Left ventricle myocardium inferior (tissue), 1 donor: ENCODE measurements around the gene AJM1. TPM values are rescaled to one million over a fixed set of nuclear protein-coding genes. Genes with fewer than 3 reads are reported as not detected.
"Not testable (repeated sequence)": the region's sequence is repeated elsewhere in the genome, so short reads cannot be mapped to it uniquely, and the experiment has no call there.

Experiments
- DNase-seq: peaks from one replicate; pipeline ENCODE4 v3.0.0-alpha.2; 2020
- H3K27ac ChIP-seq: fragments of 200-600 bp; replicated peaks from 2 replicates; pipeline ENCODE4 v1.8.0; 2021
- H3K27me3 ChIP-seq: fragments of 200-600 bp; 2 replicates; pipeline ENCODE4 v1.8.0; 2021; ENCODE audit warnings: low read depth
- H3K36me3 ChIP-seq: fragments of 200-600 bp; 2 replicates; pipeline ENCODE4 v1.8.0; 2021
- H3K4me1 ChIP-seq: fragments of 200-600 bp; 2 replicates; pipeline ENCODE4 v1.8.0; 2021
- H3K4me3 ChIP-seq: fragments of 200-600 bp; 2 replicates; pipeline ENCODE4 v1.8.0; 2021; ENCODE audit warnings: mild to moderate bottlenecking, moderate library complexity
- H3K9me3 ChIP-seq: fragments of 200-600 bp; replicated peaks from 2 replicates; pipeline ENCODE4 v1.8.0; 2021
- intact Hi-C: fragments of 100-400 bp; cut with micrococcal nuclease; formaldehyde crosslinking; loops from one replicate; pipeline ENCODE4 v1.11.0; 2022
- total RNA-seq: library from RNA; stranded (reverse); fragmentation: NEBNext Ultra II Directional; extraction: Animal tissue kit (Norgen Biotek cat#: 25700); gene quantifications from one replicate; pipeline ENCODE4 v1.2.1, GENCODE V29; 2021
- TF ChIP-seq, protein P1 (sequence below): fragments of 200-600 bp; IDR thresholded peaks from 2 replicates; pipeline ENCODE4 v1.8.0; 2021; ENCODE audit warnings: antibody characterized with exemption, mild to moderate bottlenecking, borderline replicate concordance
- donor health status: DM: no; HTN: yes; CAD: no; lungs with severe emphysema.

The AJM1 gene
- total RNA-seq, 1 donor from 2014 or later: 7.7 TPM

DNA sequence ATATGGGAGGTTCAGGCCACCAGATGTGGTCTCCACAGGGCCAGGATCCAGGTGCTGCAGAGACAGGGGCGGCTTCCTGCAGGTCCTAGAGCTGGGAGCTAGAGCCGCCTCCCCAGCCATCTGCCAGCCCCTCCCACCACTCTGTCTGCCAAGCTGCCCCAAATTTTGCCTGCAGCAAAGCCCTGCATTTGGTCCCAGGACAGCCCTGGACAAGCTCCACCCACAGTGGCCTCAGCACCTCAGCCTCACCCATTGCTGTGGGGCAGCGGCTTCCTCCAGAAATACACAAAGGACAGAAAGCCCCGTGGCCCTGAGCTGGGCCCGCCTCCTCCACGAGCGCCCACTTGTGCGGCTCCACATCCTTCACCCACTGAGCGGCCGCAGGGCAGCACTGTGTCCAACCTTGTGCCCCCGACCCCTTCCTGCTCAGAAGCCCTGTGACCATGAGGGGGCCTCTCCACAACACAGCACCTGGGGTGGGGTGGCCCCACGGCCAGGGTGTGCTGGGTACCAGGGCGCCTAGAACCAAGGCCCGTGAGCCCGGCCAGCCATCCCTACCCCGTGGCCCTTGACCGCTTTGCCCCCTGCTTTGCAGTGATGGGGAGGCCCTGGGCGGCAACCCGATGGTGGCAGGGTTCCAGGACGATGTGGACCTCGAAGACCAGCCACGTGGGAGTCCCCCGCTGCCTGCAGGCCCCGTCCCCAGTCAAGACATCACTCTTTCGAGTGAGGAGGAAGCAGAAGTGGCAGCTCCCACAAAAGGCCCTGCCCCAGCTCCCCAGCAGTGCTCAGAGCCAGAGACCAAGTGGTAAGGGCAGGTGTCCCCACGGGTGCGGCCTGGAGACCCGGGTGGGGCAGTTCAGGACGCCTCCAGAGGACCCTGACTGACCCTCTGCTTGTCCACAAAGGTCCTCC is 3.7 kb upstream of the AJM1 start:
- TF ChIP-seq, protein P1, sequence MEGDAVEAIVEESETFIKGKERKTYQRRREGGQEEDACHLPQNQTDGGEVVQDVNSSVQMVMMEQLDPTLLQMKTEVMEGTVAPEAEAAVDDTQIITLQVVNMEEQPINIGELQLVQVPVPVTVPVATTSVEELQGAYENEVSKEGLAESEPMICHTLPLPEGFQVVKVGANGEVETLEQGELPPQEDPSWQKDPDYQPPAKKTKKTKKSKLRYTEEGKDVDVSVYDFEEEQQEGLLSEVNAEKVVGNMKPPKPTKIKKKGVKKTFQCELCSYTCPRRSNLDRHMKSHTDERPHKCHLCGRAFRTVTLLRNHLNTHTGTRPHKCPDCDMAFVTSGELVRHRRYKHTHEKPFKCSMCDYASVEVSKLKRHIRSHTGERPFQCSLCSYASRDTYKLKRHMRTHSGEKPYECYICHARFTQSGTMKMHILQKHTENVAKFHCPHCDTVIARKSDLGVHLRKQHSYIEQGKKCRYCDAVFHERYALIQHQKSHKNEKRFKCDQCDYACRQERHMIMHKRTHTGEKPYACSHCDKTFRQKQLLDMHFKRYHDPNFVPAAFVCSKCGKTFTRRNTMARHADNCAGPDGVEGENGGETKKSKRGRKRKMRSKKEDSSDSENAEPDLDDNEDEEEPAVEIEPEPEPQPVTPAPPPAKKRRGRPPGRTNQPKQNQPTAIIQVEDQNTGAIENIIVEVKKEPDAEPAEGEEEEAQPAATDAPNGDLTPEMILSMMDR: no peak
- H3K9me3 ChIP-seq: no peaks in the 10 kb centered on the region
- H3K4me3 ChIP-seq: no peak overlapping the region
- peaks cover 7% of the 10 kb centered on the region for H3K27me3 ChIP-seq
- no peak overlapping the region for H3K27ac ChIP-seq
- H3K4me1 ChIP-seq: peaks cover 28% of the 10 kb centered on the region
- peaks cover 56% of the 10 kb centered on the region for H3K36me3 ChIP-seq
- intact Hi-C loops: no loop called here
- no peak for DNase-seq

DNA sequence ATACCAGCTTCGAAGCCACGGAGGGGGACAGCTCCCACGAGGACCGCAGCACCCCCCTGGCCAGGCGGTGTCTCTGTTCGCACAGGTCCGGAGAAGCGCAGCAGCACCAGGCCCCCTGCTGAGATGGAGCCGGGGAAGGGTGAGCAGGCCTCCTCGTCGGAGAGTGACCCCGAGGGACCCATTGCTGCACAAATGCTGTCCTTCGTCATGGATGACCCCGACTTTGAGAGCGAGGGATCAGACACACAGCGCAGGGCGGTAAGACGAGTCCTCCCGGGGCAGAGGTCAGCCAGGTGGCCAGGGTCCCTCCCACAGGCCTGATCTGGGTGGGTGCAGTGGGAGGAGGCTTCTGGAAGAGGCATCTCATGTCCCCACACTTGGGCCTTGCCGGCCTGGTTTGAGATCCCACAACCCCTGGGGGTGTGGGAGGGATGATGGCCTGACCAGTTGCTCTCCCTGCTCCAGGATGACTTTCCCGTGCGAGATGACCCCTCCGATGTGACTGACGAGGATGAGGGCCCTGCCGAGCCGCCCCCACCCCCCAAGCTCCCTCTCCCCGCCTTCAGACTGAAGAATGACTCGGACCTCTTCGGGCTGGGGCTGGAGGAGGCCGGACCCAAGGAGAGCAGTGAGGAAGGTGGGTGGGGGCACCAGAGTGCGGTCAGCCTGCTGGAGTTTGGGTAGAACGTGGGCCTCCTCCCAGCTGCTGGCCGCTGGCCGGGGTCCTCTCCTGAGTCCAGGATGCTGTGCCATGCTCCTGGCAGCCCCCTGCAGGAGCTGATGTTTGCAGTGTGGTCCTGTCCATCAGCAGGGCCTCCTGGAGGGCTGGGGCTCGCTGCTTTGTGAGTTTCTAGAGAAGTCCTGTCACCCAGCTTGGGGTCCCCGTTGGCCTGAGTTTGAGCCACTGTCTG is 2.8 kb upstream of the AJM1 start:
- DNase-seq: no peak
- TF ChIP-seq, protein P1: no peak
- Histone ChIP-seq H3K27me3 (peaks cover 16% of the 10 kb centered on the region), H3K27ac (no peak overlapping the region), H3K36me3 (peaks cover 56% of the 10 kb centered on the region), H3K4me1 (peaks cover 36% of the 10 kb centered on the region), H3K4me3 (no peak overlapping the region), H3K9me3 (no peaks in the 10 kb centered on the region)
- intact Hi-C loops: no loop called here

DNA sequence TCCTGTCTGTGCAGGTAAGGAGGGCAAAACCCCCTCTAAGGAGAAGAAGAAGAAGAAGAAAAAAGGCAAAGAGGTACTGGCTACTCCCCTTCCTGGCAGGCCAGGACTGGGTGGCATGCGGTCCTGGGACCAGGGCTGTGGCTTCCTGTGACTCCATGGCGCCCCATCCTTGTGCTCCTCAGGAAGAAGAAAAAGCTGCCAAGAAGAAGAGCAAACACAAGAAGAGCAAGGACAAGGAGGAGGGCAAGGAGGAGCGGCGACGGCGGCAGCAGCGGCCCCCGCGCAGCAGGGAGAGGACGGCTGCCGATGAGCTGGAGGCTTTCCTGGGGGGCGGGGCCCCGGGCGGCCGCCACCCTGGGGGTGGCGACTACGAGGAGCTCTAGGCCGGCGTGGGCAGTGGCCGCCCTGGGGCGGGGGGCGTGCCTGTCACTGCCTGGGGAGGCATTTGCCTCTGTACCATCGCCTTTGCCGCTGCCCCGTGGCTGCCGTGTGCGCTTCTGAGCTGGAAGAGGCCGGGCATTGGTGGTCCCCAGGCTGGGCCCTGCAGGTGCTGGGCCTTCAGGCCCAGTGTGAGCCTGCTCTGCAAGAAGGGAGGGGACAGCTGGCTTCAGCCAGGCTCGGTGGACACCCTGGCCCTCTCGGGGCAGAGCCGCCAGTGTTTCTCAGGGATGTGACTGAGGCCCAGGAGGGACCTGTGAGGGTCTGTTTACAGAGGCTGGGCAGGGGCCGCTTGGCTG is 2.0 kb upstream of the AJM1 start:
- intact Hi-C loops: no loop called here
- H3K4me1 ChIP-seq: peaks cover 40% of the 10 kb centered on the region
- no peaks in the 10 kb centered on the region for H3K9me3 ChIP-seq
- H3K27ac ChIP-seq: no peak overlapping the region
- H3K4me3 ChIP-seq: no peak overlapping the region
- peaks cover 51% of the 10 kb centered on the region for H3K36me3 ChIP-seq
- H3K27me3 ChIP-seq: peaks cover 21% of the 10 kb centered on the region
- TF ChIP-seq, protein P1: no peak
- DNase-seq: no peak

DNA sequence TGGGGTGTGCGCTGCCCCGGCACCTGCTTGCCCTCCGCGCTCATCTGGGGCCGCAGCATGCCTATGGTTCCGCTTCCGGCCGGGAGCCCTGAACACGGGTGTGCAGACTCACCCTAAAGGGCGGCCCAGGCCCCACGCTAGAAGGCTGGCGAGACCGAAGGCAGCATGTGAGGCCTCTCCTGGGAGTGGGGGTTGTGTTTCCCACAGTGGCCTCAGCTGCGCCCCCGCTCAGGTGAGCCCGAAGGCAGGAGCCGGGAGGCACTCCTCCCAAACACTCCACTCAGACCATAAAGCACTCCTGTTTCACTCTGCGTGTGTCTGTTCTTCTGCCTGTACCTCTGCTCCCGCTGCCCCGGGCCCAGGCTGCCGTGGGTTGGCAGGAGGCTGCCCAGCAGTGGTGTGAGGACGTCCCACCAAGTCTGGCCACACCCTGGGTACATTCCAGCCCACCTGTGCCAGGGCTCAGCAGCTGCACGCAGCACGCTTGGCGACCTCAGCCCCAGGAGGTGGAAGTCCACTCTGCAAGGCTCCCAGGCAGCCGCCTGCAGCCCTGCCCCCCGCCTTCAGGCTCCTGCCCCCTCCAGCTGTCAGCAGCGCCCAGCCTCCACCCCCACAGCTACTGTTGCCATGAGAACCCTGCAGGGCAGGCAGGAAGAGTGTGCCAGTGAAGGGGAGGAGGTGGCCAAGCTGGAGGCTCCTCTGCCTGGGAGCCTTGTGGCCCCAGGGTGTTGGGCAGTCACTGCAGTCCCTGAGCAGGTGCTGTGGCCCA is 1.2 kb upstream of the AJM1 start:
- no peak for DNase-seq
- TF ChIP-seq, protein P1: no peak
- no peak overlapping the region for H3K27ac ChIP-seq
- no peaks in the 10 kb centered on the region for H3K9me3 ChIP-seq
- intact Hi-C loops: no loop called here
- H3K4me3 ChIP-seq: no peak overlapping the region
- peaks cover 29% of the 10 kb centered on the region for H3K27me3 ChIP-seq
- H3K36me3 ChIP-seq: peaks cover 43% of the 10 kb centered on the region
- peaks cover 45% of the 10 kb centered on the region for H3K4me1 ChIP-seq

DNA sequence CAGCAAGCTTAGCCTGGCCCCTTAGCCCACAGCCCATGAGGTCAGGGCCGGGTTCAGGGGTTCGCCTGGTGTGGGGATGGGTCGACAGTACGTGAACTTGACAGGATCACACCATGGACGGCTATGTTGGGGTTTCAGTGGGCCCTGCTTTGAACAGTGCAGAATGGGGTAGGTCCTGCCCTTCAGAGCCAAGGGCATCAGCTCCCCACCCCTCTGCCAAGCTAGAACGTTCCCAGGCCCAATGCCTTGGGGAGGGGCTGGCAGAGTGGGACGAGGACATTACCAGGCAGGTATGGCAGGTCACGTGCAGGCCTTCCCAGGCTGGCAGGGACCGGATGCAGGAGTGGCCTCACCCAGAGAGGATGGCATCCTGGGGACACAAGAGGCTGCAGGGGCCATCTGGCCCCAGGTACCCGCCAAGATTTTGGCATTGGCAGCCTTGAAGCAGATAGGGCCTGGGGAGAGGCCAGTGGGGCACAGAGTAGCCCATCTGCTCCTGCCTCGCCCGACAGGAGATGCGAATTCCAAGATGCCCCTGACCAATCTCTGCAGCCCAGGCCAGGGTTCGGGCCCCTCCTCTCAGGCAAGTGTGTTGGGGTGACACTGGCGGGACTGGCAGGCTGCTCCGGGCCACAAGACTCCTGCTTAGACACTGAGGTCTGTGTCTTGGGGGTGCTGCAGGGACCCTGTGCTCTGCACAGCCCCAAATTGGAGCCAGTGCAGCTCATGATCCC is 465 bp upstream of the AJM1 start:
- DNase-seq, intact Hi-C loops, H3K9me3 ChIP-seq: not testable (repeated sequence)
- Histone ChIP-seq H3K4me1 (peaks cover 51% of the 10 kb centered on the region), H3K27ac (peak overlapping the region; percentile 78), H3K27me3 (peaks cover 35% of the 10 kb centered on the region), H3K4me3 (peak overlapping the region; percentile 74), H3K36me3 (peaks cover 36% of the 10 kb centered on the region)

DNA sequence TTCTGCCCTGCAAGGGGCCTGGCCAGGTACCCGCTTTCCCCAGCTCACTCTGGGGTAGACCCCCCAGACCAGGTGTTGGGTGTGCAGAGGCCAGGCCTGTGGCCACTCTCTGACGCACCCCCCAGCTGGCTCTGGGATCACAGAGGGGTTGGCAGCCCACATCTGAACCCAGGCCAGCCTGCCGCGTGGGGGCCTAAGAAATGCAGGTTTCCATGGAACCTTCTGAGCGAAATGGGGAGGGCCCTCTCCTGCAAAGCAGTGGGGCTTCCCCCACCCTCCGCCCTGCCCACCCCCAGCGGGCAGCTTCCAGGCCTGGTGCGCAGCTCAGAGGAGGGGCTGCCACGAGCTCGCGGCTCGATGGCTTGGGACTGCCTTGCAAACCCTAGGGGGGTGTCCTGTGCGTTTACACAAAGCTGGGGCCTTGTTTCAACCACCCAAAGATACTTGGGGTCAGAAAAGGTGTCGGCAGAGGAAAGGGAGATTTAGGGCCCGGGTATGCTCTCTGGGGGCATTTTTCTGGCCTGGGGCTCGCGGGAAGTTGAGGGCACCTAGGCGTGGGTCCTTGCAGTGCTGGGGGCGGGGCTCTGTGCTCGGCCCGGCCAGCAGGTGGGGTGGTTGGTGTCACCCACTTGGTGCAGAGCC is 1.0 kb downstream of the AJM1 start:
- Histone ChIP-seq H3K27me3 (peaks cover 41% of the 10 kb centered on the region), H3K36me3 (peaks cover 23% of the 10 kb centered on the region), H3K27ac (peak overlapping the region; percentile 78), H3K4me3 (peak overlapping the region; percentile 74), H3K4me1 (peaks cover 65% of the 10 kb centered on the region)
- DNase-seq, intact Hi-C loops, H3K9me3 ChIP-seq: not testable (repeated sequence)
